HG03135 (cell line): ENCODE results near the gene RAE1.

Experiments used
- ATAC-seq: cut with Tn5 transposase; IDR thresholded peaks from one replicate; pipeline ENCODE4 v1.9.1; 2021; ENCODE audit warnings: mild to moderate bottlenecking, moderate library complexity; ENCODE audit not compliant: unreplicated experiment

The RAE1 gene, protein sequence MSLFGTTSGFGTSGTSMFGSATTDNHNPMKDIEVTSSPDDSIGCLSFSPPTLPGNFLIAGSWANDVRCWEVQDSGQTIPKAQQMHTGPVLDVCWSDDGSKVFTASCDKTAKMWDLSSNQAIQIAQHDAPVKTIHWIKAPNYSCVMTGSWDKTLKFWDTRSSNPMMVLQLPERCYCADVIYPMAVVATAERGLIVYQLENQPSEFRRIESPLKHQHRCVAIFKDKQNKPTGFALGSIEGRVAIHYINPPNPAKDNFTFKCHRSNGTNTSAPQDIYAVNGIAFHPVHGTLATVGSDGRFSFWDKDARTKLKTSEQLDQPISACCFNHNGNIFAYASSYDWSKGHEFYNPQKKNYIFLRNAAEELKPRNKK

DNA sequence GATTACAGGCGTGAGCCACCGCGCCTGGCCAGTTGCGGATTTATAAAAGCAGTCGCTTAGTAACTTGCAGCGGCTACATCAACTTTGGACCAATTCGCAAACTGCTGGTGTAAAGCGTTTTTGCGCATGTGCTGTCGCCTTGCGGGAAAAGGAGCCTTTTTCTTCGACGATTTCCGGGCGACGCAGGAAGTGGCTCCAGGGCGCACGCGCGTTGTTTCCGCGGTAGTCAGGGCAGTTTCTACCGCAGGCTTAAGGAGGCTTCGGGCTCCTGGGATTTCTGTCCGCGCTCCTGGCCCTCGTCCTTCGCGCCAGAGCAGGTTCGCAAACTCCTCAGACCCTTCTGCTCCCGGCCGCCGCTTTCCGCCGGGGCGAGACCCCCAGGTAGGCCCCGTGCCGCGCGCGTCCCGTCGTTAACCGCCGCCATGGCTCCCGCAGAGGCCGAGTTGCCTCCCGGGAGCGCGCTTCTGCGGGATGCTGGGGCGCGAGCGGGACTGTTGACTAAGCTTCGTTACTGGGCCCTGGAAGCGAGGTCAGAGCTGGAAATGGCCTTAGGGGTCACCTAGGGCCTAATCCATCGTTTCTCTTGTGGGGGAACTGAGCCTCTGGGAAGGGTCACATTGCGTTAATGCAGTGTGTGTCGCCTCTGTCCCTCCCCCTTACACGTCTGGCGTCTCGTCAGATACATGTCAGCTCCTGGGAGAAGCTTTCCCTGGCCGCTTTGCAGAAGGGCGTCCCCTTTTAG is at the start of gene RAE1:
RAE1 (plus strand) TSS at position 214 of the 742 bp plus-strand sequence. CDS start 2,784 bp downstream, outside the sequence.
- ATAC-seq: peak; percentile 84

GRCh38 chr20:57306747-57307146 is 44.3 kb upstream of the RAE1 start:
- ATAC-seq: no peak

GRCh38 chr20:57308451-57309271 is 42.4 kb upstream of the RAE1 start:
- no peak for ATAC-seq

DNA sequence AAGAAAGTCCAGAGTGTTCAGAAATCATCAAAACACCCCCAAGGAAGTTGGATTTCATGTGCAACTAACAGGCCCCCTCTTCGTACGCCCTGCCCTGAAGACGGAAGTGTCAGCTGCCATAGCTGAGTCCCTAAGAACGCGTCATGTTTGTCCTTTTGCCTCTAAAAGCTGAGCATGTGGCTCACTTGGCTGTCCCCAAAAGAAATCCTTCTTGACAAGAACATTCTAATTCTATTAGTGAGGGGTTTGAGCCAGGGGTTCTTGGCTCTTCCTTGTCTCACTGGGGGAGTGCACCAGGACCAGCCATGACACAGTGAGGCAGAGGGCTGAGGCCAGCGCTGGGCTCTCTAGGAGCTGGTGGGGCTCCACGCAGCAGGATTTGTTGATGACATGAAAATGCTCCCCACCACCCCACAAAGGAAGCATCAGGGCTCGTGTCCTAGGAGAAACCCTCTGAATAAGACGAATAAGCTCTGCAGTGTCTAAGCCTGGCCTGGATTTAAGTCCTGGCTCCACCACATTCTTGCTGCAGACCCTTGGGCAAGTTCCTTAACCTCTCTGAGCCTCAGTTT is 41.4 kb upstream of the RAE1 start:
- ATAC-seq: no peak

GRCh38 chr20:57310821-57311514 is 40.1 kb upstream of the RAE1 start:
- no peak for ATAC-seq

GRCh38 chr20:57312138-57312537 is 38.9 kb upstream of the RAE1 start:
- ATAC-seq: no peak

GRCh38 chr20:57313230-57313629 is 37.8 kb upstream of the RAE1 start:
- ATAC-seq: no peak

GRCh38 chr20:57313951-57314350 is 37.1 kb upstream of the RAE1 start:
- ATAC-seq: no peak

GRCh38 chr20:57315083-57315975 is 35.7 kb upstream of the RAE1 start:
- no peak for ATAC-seq

DNA sequence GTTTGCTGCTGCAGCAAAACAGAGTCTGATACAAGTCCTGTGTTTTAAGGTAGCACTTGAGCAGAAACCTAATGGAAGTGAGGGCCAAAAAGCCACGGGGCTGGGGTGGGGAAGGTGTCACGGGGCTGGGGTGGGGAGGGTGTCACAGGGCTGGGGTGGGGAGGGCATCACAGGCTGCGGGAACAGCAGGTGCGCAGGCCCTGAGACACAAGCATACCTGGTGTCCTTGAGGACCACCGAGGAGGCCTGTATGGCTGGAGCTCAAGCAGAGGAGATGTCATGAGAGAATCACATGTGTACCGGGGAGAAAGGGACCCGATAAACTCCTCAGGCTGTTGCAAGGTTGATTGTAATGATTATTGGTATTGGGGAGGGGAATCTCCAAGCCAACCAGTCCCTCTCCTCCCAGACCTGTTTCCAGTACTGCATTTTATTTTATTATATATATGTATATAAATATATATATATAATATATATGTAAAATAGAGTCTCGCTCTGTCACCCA is 35.0 kb upstream of the RAE1 start:
- no peak for ATAC-seq

- no peak for ATAC-seq
Observed at GRCh38 chr20:57316795-57317201, 34.3 kb upstream of the RAE1 start.

GRCh38 chr20:57317316-57317788 is 33.7 kb upstream of the RAE1 start:
- no peak for ATAC-seq

- ATAC-seq: no peak
Observed at GRCh38 chr20:57317789-57318371, 33.2 kb upstream of the RAE1 start.

DNA sequence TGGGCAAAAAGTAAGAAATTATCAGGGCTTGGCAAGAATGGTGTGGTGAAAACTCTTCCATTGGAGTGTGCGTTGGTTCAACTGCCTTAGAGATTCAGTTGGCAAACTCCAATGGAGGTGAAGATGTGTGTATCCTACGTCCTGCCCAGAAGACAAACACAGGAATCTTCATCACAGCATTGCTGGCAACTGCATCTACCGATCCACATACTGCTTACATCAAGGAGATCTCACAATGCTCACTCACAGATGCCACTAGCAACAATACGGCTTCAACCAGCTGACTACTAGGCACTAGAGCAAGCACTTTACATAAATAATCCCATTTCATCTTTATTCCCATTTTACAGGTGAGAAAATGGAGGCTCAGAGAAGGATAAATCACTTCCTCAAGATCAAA is 31.5 kb upstream of the RAE1 start:
- ATAC-seq: no peak

- ATAC-seq: no peak
Observed at GRCh38 chr20:57320358-57320757, 30.7 kb upstream of the RAE1 start.

DNA sequence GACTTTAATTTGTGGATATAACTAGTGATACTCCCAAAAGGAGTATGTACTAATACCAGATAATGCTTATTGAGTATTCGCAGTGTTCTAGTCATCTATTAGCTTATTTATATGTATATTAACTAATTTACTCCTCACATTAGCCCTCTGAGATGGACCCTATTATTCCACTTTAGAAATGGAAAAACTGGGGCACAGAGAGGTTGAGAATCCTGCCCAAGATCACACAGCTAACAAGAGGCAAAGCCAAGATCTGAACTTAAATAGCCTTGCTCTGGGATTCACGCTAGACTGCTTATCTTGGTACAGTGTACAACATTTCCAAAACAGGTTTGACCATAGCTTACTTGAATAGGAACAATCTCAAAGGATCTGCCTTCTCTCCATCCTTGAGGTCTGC is 29.9 kb upstream of the RAE1 start:
- ATAC-seq: no peak

DNA sequence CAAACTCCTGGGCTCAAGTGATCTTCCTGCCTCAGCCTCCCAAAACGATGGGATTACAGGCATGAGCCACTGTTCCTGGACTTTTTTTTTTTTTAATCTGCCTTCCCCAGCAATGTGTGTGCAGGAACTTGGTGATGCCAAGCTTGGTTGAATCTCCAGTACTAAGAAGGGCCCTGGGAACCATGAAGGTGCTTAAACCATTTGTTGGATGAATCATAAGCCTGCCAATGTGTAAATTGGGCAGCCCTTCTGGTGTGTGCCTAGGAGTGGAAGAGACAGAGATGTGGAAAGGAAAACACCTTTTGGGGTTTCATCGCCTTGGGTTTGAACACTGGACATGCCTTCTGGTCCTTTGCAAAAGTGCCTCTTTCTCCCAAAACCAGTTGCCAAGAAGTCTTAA is 28.6 kb upstream of the RAE1 start:
- ATAC-seq: no peak

DNA sequence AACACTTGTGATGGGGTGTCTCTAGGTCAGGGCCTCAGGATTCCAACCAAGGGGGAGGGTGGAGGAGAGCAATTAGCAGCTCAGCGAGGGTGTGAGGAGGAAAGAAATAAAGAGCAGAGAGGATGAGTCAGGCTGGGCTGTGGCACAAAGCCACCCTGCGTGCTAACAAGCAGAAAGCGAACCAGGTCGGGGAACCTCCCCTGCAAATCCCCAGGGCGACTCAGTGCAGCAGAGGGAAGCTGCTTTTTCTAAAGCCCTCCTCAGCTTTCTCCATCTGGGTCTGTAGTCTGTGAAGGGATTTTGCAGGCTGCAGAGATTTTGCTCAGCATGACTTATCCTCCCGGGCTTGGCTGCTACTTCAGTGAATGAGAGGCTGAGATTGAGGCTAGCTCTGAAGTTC is 28.0 kb upstream of the RAE1 start:
- no peak for ATAC-seq
